Endothelial cell of umbilical vein (primary cell): ENCODE measurements around the gene FANCG. TPM values are rescaled to one million over a fixed set of nuclear protein-coding genes. Genes with fewer than 3 reads are reported as not detected.
A peak's percentile ranks its signal among the peaks of the same experiment; 100 is the strongest.

Source experiments
- BruUV-seq: library from RNA; stranded (reverse); fragments of 400-500 nt; replicated peaks from 2 replicates; lab custom pipeline; 2021; lab: Mats Ljungman, UMichigan
- CTCF ChIA-PET: fragments of 300-600, 350-600 bp; sonication (Branson Sonifier 250); formaldehyde crosslinking; loops from one replicate; lab custom pipeline; 2021; ENCODE audit warnings: antibody characterized with exemption, inconsistent platforms; lab: Charles Lee
- POLR2A ChIA-PET: fragments of 300-600, 350-600 bp; sonication (Branson Sonifier 250); formaldehyde crosslinking; loops from one replicate; lab custom pipeline; 2021; ENCODE audit warnings: antibody characterized with exemption, inconsistent platforms; lab: Charles Lee
- DNase-seq: peaks from one replicate; pipeline ENCODE4 v3.0.0-alpha.2; 2011; ENCODE audit warnings: low read depth, low spot score
- FAIRE-seq: peaks from 2 replicates; lab custom pipeline; 2011; peaks lifted over from hg19 to GRCh38; lab: Jason Lieb, UNC
- H2AFZ ChIP-seq: 2 replicates; pipeline ENCODE4 v1.6.0; 2012; ENCODE audit warnings: low read depth, low read length, control low read depth, inconsistent platforms
- H3K27ac ChIP-seq: 2 replicates; pipeline ENCODE4 v1.5.1; 2011; ENCODE audit warnings: low read depth, mild to moderate bottlenecking, control low read depth, low read length, moderate library complexity; ENCODE audit not compliant: insufficient read depth
- H3K27me3 ChIP-seq, 2 experiments: 2 replicates each; pipeline versions ENCODE4 v1.6.0 to v1.6.1; 2011; ENCODE audit warnings: low read length in 2 of 2, mixed read lengths in 1 of 2; ENCODE audit not compliant: control insufficient read depth in 2 of 2, insufficient read depth in 2 of 2
- H3K36me3 ChIP-seq, 2 experiments: 2 replicates in 1 of 2; 3 replicates in 1 of 2; pipeline ENCODE4 v1.5.1; 2011; ENCODE audit warnings: low read length in 2 of 2, mild to moderate bottlenecking in 1 of 2, moderate library complexity in 1 of 2; ENCODE audit not compliant: control insufficient read depth in 2 of 2, insufficient read depth in 2 of 2; ENCODE audit errors: extremely low read depth in 1 of 2
- H3K4me1 ChIP-seq: 3 replicates; pipeline ENCODE4 v1.5.1; 2011; ENCODE audit warnings: mild to moderate bottlenecking, low read length; ENCODE audit not compliant: control insufficient read depth, insufficient read depth; ENCODE audit errors: extremely low read depth
- H3K4me2 ChIP-seq: 2 replicates; pipeline ENCODE4 v1.6.1; 2011; ENCODE audit warnings: low read length, control low read depth, mixed read lengths; ENCODE audit not compliant: insufficient read depth
- H3K4me3 ChIP-seq, 3 experiments: fragments of 200-600 bp in 1 of 3; sonication (generic), shearing (Covaris generic) in 1 of 3; replicated peaks in 1 of 3; 2 replicates each; pipeline ENCODE4 v1.5.1; 2011 to 2016; ENCODE audit warnings: control low read depth in 3 of 3, low read length in 3 of 3, mild to moderate bottlenecking in 2 of 3, inconsistent platforms in 1 of 3, low read depth in 1 of 3, moderate library complexity in 1 of 3; ENCODE audit not compliant: insufficient read depth in 1 of 3
- H3K79me2 ChIP-seq: 2 replicates; pipeline ENCODE4 v1.6.0; 2012; ENCODE audit warnings: low read length, inconsistent platforms; ENCODE audit not compliant: control insufficient read depth, insufficient read depth
- H3K9ac ChIP-seq: replicated peaks from 2 replicates; pipeline ENCODE3; 2011; ENCODE audit warnings: low read length, control low read depth; ENCODE audit not compliant: insufficient read depth; ENCODE audit errors: extremely low read depth
- H3K9me1 ChIP-seq: replicated peaks from 3 replicates; pipeline ENCODE4 v1.6.0; 2011; ENCODE audit warnings: mild to moderate bottlenecking, low read length; ENCODE audit not compliant: control insufficient read depth, insufficient read depth; ENCODE audit errors: extremely low read depth
- H3K9me3 ChIP-seq: replicated peaks from 2 replicates; pipeline ENCODE4 v1.5.1; 2012; ENCODE audit warnings: low read length, inconsistent platforms; ENCODE audit not compliant: control insufficient read depth, insufficient read depth
- H4K20me1 ChIP-seq: replicated peaks from 2 replicates; pipeline ENCODE3; 2011; ENCODE audit warnings: mild to moderate bottlenecking, low read length; ENCODE audit not compliant: control insufficient read depth, insufficient read depth; ENCODE audit errors: extremely low read depth
- CTCF ChIP-seq, 2 donors: IDR thresholded peaks; 1 replicate in 1 of 2; 2 replicates in 1 of 2; pipeline ENCODE4 v1.5.1; 2011; ENCODE audit warnings: low read length in 2 of 2, mild to moderate bottlenecking in 2 of 2, moderate library complexity in 2 of 2, control low read depth in 1 of 2, inconsistent platforms in 1 of 2, low read depth in 1 of 2; ENCODE audit not compliant: insufficient read depth in 1 of 2; ENCODE audit errors: extremely low read depth in 1 of 2
- EZH2 ChIP-seq: IDR thresholded peaks from 2 replicates; pipeline ENCODE4 v1.6.1; 2012; ENCODE audit warnings: borderline replicate concordance, low read depth, mild to moderate bottlenecking, moderate library complexity, low read length, inconsistent platforms; ENCODE audit not compliant: severe bottlenecking
- FOS ChIP-seq: IDR thresholded peaks from 2 replicates; pipeline ENCODE4 v1.6.1; 2011; ENCODE audit warnings: mild to moderate bottlenecking, low read length, moderate library complexity, borderline replicate concordance; ENCODE audit not compliant: insufficient read depth
- GATA2 ChIP-seq: IDR thresholded peaks from 2 replicates; pipeline ENCODE4 v1.7.0; 2011; ENCODE audit warnings: low read depth, mild to moderate bottlenecking, moderate library complexity, mixed read lengths, low read length; ENCODE audit not compliant: insufficient read length, insufficient read depth
- JUN ChIP-seq: IDR thresholded peaks from 2 replicates; pipeline ENCODE4 v1.6.1; 2011; ENCODE audit warnings: borderline replicate concordance, low read depth; ENCODE audit not compliant: insufficient read length, insufficient read depth
- MAX ChIP-seq: IDR thresholded peaks from 2 replicates; pipeline ENCODE4 v1.6.1; 2011; ENCODE audit not compliant: insufficient read depth, insufficient read length
- MYC ChIP-seq: IDR thresholded peaks from one replicate; pipeline ENCODE4 v1.6.1; 2011; ENCODE audit warnings: mild to moderate bottlenecking, low read depth, low read length
- POLR2A ChIP-seq: IDR thresholded peaks from 2 replicates; pipeline ENCODE4 v1.6.1; 2012; ENCODE audit warnings: low read depth, mild to moderate bottlenecking, control low read depth, low read length
- POLR2AphosphoS5 ChIP-seq: IDR thresholded peaks from 2 replicates; pipeline ENCODE4 v1.6.1; 2012; ENCODE audit warnings: low read depth, mild to moderate bottlenecking, control low read depth, low read length, moderate library complexity; ENCODE audit not compliant: insufficient read depth
- dilution Hi-C: fragments of 300-500 bp; cut with MboI; formaldehyde crosslinking; loops from one replicate; pipeline ENCODE4 v1.15.0; 2019; ENCODE audit warnings: low sequenced_read_pairs; ENCODE audit not compliant: extremely low pct_ligation_motif_present
- intact Hi-C: fragments of 100-400 bp; cut with micrococcal nuclease; formaldehyde crosslinking; loops from one replicate; pipeline ENCODE4 v1.10.0; 2022
- polyA plus RNA-seq, 4 experiments: library from polyadenylated mRNA; depleted of rRNA in 3 of 4; stranded (reverse) in 3 of 4; unstranded in 1 of 4; fragments of >200 nt; gene quantifications; 2 replicates each; pipeline versions ENCODE4 v1.2.1 to v1.2.3, GENCODE V29; 2011 to 2012; ENCODE audit warnings: missing spikeins in 1 of 4
- total RNA-seq: library from RNA; stranded (reverse); gene quantifications from 2 replicates; pipeline ENCODE4 v1.2.3, GENCODE V29; 2021

FANCG gene
- total and polyA plus RNA-seq, 2 donors (not counting 3 experiments of a cell fraction or from before 2014, with no cell fraction given): 31.6 to 58.0 TPM

DNA sequence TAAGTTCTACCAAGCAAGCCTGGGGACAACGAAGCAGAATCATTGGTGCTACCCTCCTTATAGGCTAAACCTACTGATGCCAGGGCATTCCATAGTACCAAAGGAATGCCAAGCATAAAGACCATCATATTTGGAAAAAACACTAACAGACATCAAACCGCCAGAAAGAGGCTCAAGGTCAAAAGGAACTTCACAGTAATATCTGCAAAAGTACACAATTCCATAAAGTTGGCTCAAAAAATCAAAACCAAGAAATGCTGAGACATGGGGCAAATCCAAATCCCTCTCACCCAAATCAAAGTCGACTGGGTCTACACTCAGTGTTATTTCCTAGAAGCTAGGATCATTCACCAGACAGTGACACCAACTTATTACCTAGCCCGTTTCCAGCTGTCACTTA, 10.7 kb downstream of the FANCG start:
- no peak for DNase-seq
- intact Hi-C loops: no loop called here
- Histone ChIP-seq H3K36me3 (peaks cover 27 to 30% of the 10 kb centered on the region in 2 experiments), H3K79me2 (peaks cover 67% of the 10 kb centered on the region), H3K9me1 (no peaks in the 10 kb centered on the region), H3K4me2 (peak overlapping the region; percentile 17), H2AFZ (no peak overlapping the region), H3K9ac (no peak overlapping the region), H3K4me1 (peaks cover 29% of the 10 kb centered on the region), H3K27ac (no peak overlapping the region), H3K9me3 (no peaks in the 10 kb centered on the region), H3K4me3 (no peak overlapping the region), H3K27me3 (no peaks in the 10 kb centered on the region), H4K20me1 (peaks cover 16% of the 10 kb centered on the region)
- dilution Hi-C loops: no loop called here
- BruUV-seq: no TSS peak
- peak; percentile 24 for FAIRE-seq
- POLR2A ChIA-PET: interaction anchor here (0.6 to 0.7 kb wide), 3 partner anchors 36 to 299 kb away, joined by 3 to 15 read pairs (median 3); no protein-coding TSS in a partner anchor
- CTCF ChIA-PET: interaction anchor here (0.9 kb wide), 1 partner anchor 85 kb away, joined by 4 read pairs; no protein-coding TSS in a partner anchor
- TF ChIP-seq POLR2AphosphoS5 (no peak), MAX (no peak), POLR2A (no peak), JUN (no peak), FOS (no peak), MYC (no peak), GATA2 (no peak), EZH2 (no peak), CTCF (IDR thresholded peaks at IDR 0.05; ENCODE audit: extremely low read depth in 1 of 2, insufficient read depth in 1 of 2, low read depth in 1 of 2, low read length in 2 of 2) (no peak)
